ENCODE results near the gene PRRC2B. TPM values are rescaled to one million over a fixed set of nuclear protein-coding genes. Genes with fewer than 3 reads are reported as not detected.
A peak's percentile ranks its signal among the peaks of the same experiment; 100 is the strongest.

Gene PRRC2B
- total RNA-seq, 1 donor, result 70.9 TPM

DNA sequence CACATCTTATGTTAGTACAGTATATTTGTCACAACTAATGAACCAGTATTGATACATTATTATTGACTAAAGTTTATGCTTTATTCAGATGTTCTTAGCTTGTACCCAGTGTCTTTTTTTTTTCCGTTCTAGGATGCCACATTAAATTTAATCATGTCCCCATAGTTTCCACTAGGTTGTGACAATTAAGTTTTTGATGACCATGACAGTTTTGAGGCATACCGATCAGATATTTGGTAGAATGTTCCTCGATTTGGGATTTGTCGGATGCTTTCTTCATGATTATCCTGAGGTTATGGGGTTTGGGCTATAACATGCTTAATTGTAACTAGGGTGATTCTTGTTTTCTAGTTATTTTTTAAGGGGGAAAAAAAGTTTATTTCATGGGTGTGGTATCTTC lies 22.6 kb downstream of the PRRC2B start:
- Histone ChIP-seq H2AFZ (ENCODE audit: low read length) (no peak overlapping the region), H3K36me3 (ENCODE audit: insufficient read depth, low read length) (peaks cover 4% of the 10 kb centered on the region), H3K4me2 (ENCODE audit: insufficient read depth, low read length) (no peak overlapping the region), H3K79me2 (ENCODE audit: insufficient read depth, low read length) (peaks cover 100% of the 10 kb centered on the region), H3K27me3 (ENCODE audit: insufficient read depth, low read length) (no peaks in the 10 kb centered on the region), H3K27ac (ENCODE audit: low read depth, low read length) (no peak overlapping the region), H4K20me1 (ENCODE audit: insufficient read depth, low read length) (peaks cover 87% of the 10 kb centered on the region), H3K4me3 (ENCODE audit: insufficient read depth, low read length) (no peak overlapping the region), H3K9me3 (ENCODE audit: low read depth, low read length) (no peaks in the 10 kb centered on the region), H3K4me1 (ENCODE audit: insufficient read depth, low read length) (peaks cover 28% of the 10 kb centered on the region)
- TF ChIP-seq, protein P1, sequence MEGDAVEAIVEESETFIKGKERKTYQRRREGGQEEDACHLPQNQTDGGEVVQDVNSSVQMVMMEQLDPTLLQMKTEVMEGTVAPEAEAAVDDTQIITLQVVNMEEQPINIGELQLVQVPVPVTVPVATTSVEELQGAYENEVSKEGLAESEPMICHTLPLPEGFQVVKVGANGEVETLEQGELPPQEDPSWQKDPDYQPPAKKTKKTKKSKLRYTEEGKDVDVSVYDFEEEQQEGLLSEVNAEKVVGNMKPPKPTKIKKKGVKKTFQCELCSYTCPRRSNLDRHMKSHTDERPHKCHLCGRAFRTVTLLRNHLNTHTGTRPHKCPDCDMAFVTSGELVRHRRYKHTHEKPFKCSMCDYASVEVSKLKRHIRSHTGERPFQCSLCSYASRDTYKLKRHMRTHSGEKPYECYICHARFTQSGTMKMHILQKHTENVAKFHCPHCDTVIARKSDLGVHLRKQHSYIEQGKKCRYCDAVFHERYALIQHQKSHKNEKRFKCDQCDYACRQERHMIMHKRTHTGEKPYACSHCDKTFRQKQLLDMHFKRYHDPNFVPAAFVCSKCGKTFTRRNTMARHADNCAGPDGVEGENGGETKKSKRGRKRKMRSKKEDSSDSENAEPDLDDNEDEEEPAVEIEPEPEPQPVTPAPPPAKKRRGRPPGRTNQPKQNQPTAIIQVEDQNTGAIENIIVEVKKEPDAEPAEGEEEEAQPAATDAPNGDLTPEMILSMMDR (IDR thresholded peaks at IDR 0.05; ENCODE audit: extremely low read depth, low read depth, low read length), result no peak
- no peak for DNase-seq (ENCODE audit: insufficient read length, low spot score, missing footprints)

DNA sequence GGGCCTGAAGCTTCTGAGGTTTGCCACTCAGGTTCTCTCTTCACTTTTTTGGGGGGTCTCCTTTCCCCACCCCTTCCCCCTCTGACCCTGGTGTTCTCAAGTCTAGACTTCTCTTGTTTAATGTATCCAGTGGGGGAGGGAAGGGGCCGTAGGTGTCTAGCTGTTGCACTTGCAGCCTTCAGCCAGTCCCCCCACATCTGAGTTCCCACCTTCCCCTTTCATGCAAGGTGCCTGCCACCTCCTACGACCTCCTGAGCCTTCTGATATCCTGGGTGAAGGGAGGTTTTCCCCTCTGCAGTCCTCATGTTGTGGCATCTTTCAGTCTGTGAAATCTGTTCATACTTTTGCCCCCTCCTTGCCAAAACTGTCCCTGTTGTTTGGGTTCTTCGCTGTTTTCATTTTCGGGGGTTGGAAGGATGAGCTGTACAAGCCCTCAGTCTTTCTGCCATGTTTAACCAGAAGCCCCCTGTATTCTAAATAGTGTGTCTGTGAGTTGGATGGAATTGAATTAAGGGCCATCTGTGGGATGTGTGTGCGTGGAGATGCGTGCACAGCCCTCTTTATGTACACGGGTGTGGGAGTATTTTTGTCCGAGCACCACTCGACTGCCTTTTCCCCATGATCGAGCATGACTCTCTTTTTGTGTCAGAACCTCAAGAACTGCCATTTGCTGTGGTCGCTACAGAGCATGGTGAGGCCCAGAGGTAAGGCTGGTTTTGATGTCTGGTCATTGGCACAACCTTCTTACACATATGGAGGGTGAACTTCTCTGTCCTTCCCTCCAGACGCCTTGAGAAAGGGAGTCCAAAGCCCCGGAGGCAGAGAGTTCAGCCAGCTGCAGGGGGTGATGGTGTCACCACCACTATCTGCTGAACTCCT lies 23.6 kb downstream of the PRRC2B start:
- TF ChIP-seq, protein P1 (IDR thresholded peaks at IDR 0.05; ENCODE audit: extremely low read depth, low read depth, low read length), result no peak
- H2AFZ ChIP-seq (ENCODE audit: low read length), result no peak overlapping the region
- no peaks in the 10 kb centered on the region for H3K9me3 ChIP-seq (ENCODE audit: low read depth, low read length)
- no peaks in the 10 kb centered on the region for H3K27me3 ChIP-seq (ENCODE audit: insufficient read depth, low read length)
- peak overlapping the region; percentile 32 for H3K27ac ChIP-seq (ENCODE audit: low read depth, low read length)
- H3K79me2 ChIP-seq (ENCODE audit: insufficient read depth, low read length), result peaks cover 100% of the 10 kb centered on the region
- peak; percentile 36 for DNase-seq (ENCODE audit: insufficient read length, low spot score, missing footprints)
- H3K36me3 ChIP-seq (ENCODE audit: insufficient read depth, low read length), result peaks cover 4% of the 10 kb centered on the region
- no peak overlapping the region for H3K4me2 ChIP-seq (ENCODE audit: insufficient read depth, low read length)
- peaks cover 36% of the 10 kb centered on the region for H3K4me1 ChIP-seq (ENCODE audit: insufficient read depth, low read length)
- H4K20me1 ChIP-seq (ENCODE audit: insufficient read depth, low read length), result peaks cover 86% of the 10 kb centered on the region
- no peak overlapping the region for H3K4me3 ChIP-seq (ENCODE audit: insufficient read depth, low read length)

DNA sequence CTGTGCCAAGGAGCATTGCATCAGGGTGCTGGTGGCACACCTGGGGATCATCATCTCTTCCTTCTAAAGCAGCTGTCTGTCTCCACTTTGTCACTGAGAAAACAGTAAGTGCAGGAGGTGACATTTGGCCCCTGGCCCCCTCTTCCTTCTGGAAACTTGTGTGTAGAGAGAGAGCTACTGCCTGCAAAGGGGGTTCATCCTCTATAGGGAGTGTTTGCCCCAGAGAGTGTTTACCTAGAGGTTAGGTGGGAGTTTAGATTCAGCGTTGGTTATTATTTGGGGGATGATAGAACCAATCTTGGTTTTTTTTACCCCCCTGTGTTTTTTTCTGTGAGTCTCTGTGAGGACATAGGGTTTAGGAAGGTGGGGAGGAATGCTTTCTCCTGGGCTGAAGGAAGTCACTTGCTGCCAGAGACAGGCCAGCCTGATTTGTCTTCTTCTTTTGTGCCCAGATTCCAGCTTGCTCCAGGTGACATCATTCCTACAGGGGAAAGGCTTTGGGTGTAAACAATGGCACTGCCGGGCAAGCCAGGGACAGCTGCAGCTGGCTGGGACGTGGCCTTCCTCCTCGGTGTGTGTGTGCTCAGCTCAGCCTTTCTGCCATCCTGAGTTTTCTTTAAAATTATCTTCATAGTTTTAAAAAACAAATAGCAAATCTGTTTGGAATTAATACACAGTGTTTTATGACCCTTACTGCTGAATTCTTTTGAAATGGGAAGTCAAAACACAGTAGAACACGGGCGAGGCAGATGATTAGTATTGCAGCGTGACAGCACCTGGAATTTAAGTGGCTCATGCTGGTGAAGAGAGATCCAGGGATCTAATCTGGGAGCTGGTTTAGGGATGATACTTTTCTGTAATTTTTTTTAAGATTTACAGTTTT lies 24.5 kb downstream of the PRRC2B start:
- Histone ChIP-seq H3K9me3 (ENCODE audit: low read depth, low read length) (no peaks in the 10 kb centered on the region), H3K4me1 (ENCODE audit: insufficient read depth, low read length) (peaks cover 45% of the 10 kb centered on the region), H3K27ac (ENCODE audit: low read depth, low read length) (peak overlapping the region; percentile 32), H3K4me3 (ENCODE audit: insufficient read depth, low read length) (no peak overlapping the region), H3K27me3 (ENCODE audit: insufficient read depth, low read length) (no peaks in the 10 kb centered on the region), H3K79me2 (ENCODE audit: insufficient read depth, low read length) (peaks cover 100% of the 10 kb centered on the region), H3K4me2 (ENCODE audit: insufficient read depth, low read length) (peak overlapping the region; percentile 12), H3K36me3 (ENCODE audit: insufficient read depth, low read length) (peaks cover 4% of the 10 kb centered on the region), H4K20me1 (ENCODE audit: insufficient read depth, low read length) (peaks cover 92% of the 10 kb centered on the region), H2AFZ (ENCODE audit: low read length) (no peak overlapping the region)
- peak; percentile 64 for DNase-seq (ENCODE audit: insufficient read length, low spot score, missing footprints)
- TF ChIP-seq, protein P1 (IDR thresholded peaks at IDR 0.05; ENCODE audit: extremely low read depth, low read depth, low read length), result no peak

Measured in osteoblast (primary cell).